Lower leg skin (tissue), 4 donors: ENCODE results near the gene PACS1. TPM values are rescaled to one million over a fixed set of nuclear protein-coding genes. Genes with fewer than 3 reads are reported as not detected.

Source experiments
- DNase-seq, 2 donors: peaks; one replicate each; pipeline ENCODE4 v3.0.0-alpha.2; 2019; ENCODE audit warnings: low spot score in 2 of 2
- H3K4me3 ChIP-seq: fragments of 200-600 bp; sonication (generic); 2 replicates; pipeline ENCODE4 v1.5.1; 2017; ENCODE audit warnings: mild to moderate bottlenecking, low read depth; ENCODE audit not compliant: poor library complexity, severe bottlenecking
- POLR2A ChIP-seq, 2 donors: fragments of 450-650 bp; IDR thresholded peaks; one replicate each; pipeline ENCODE4 v1.6.1; 2016 to 2017; ENCODE audit warnings: antibody characterized with exemption in 2 of 2, mild to moderate bottlenecking in 1 of 2, moderate library complexity in 1 of 2
- WGBS, 2 donors: methylation state at CpG; one replicate each; pipeline ENCODE4 v1.1.5; 2018; 5-methylcytosine and 5-hydroxymethylcytosine counted together
- intact Hi-C: fragments of 100-400 bp; cut with DNase I; formaldehyde crosslinking; loops from one replicate; pipeline ENCODE4 v1.15.0; 2023; ENCODE audit warnings: low total_unique reads
- total RNA-seq, 4 donors: library from RNA; depleted of rRNA; stranded (reverse); fragments of >200 nt; gene quantifications; one replicate each; pipeline ENCODE4 v1.1.0, GENCODE V29; 2016
- TF ChIP-seq, protein P1 (sequence below), 3 donors: fragments of 450-650 bp; IDR thresholded peaks; one replicate each; pipeline ENCODE4 v1.5.1; 2016; ENCODE audit warnings: antibody characterized with exemption in 3 of 3, mild to moderate bottlenecking in 3 of 3, moderate library complexity in 2 of 3

The PACS1 gene
- total RNA-seq, 4 donors from 2014 or later: 26.7 to 41.1 (median 32.4) TPM

DNA sequence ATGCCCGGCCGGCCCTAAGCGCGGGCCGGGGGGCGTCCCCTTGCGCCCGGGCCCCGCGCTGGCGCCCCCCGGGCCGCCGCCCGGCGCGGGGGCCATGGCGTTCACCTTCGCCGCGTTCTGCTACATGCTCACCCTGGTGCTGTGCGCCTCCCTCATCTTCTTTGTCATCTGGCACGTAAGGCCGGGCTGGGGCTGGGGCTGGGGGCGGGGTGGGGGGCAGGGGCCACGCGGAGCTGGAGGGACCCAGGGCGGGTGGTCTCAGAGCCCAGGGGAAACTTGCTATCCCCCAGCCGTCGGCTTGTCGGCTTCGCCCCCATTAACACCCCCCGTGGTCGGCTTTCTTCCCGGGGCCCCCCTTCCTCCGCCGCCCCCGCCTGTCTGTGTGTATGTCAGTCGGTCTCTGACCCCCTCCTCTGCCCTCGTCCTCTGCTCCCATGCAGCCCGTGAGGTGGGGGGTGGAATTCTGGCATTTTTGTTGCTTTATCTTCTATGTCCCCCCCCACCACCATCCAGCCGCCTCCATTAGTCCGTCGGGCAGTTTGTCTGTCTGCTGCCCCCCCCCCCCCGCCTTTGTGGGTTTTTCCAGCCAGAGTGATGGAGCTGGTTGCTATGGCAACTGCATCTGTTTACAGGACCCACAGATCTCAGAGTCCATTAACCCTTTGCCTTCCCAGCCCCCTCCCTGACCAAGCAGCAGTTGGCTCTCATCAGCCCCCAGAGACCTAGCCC, 208.5 kb downstream of the PACS1 start:
- no peak overlapping the region for H3K4me3 ChIP-seq
- intact Hi-C loops: no loop called here
- no peak for DNase-seq
- no peak for TF ChIP-seq POLR2A (IDR thresholded peaks at IDR 0.05)
- TF ChIP-seq, protein P1, sequence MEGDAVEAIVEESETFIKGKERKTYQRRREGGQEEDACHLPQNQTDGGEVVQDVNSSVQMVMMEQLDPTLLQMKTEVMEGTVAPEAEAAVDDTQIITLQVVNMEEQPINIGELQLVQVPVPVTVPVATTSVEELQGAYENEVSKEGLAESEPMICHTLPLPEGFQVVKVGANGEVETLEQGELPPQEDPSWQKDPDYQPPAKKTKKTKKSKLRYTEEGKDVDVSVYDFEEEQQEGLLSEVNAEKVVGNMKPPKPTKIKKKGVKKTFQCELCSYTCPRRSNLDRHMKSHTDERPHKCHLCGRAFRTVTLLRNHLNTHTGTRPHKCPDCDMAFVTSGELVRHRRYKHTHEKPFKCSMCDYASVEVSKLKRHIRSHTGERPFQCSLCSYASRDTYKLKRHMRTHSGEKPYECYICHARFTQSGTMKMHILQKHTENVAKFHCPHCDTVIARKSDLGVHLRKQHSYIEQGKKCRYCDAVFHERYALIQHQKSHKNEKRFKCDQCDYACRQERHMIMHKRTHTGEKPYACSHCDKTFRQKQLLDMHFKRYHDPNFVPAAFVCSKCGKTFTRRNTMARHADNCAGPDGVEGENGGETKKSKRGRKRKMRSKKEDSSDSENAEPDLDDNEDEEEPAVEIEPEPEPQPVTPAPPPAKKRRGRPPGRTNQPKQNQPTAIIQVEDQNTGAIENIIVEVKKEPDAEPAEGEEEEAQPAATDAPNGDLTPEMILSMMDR (IDR thresholded peaks at IDR 0.05): no peak
- 6 to 8% methylated on average over 20 to 23 of the region's 45 CpGs for WGBS, 2 donors

DNA sequence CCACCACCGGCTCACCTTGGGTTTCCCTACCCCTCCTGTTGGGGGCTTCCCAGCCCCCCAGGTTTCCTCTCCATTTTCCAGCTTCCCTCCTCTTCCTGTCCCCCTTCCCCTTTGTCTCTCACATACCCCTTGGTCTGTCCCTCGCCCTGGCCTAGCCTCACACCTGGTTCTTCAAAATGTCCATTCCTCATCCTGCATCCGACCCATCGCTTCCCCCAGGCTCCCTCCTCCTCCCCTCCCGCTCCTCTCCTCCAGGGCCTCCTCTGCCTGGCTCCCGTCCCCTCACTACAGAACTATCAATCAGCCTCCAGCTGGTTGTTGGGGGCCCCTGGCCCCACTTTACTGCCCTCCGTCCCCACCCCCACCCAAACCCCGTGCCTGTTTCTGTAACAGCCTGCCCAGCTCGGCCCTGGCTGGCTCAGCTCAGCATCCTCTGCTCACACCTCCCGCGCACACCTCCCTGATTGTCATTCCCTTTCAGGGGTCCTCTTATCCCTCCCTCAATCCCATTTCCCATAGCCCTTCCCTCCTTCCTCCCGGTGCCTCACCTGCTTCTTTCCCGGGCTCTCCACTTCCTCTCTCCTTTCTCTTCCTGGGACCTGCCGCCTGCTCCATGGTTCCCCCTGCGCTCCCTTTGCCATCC, 209.1 kb downstream of the PACS1 start:
- no peak for DNase-seq
- H3K4me3 ChIP-seq: no peak overlapping the region
- WGBS, 2 donors: 73% methylated on average over 15 of the region's 15 CpGs
- no peak for TF ChIP-seq POLR2A (IDR thresholded peaks at IDR 0.05)
- TF ChIP-seq, protein P1 (IDR thresholded peaks at IDR 0.05): no peak
- intact Hi-C loops: no loop called here

- intact Hi-C loops: no loop called here
- no peak for DNase-seq
- no peak for TF ChIP-seq POLR2A (IDR thresholded peaks at IDR 0.05)
- TF ChIP-seq, protein P1 (IDR thresholded peaks at IDR 0.05): no peak
- no peak overlapping the region for H3K4me3 ChIP-seq
- 67 to 80% methylated on average over 4 to 14 of the region's 14 CpGs for WGBS, 2 donors
Observed at GRCh38 chr11:66280428-66280827, 210.4 kb downstream of the PACS1 start.

GRCh38 chr11:66281001-66281400, 210.9 kb downstream of the PACS1 start:
- intact Hi-C loops: no loop called here
- 83 to 85% methylated on average over 6 of the region's 6 CpGs for WGBS, 2 donors
- DNase-seq: no peak
- TF ChIP-seq, protein P1 (IDR thresholded peaks at IDR 0.05): no peak
- TF ChIP-seq POLR2A (IDR thresholded peaks at IDR 0.05): no peak
- H3K4me3 ChIP-seq: no peak overlapping the region

- TF ChIP-seq, protein P1 (IDR thresholded peaks at IDR 0.05): no peak
- no peak for TF ChIP-seq POLR2A (IDR thresholded peaks at IDR 0.05)
- DNase-seq: no peak
- 39 to 43% methylated on average over 14 to 18 of the region's 20 CpGs for WGBS, 2 donors
- intact Hi-C loops: no loop called here
- no peak overlapping the region for H3K4me3 ChIP-seq
Observed at GRCh38 chr11:66281776-66282467, 211.8 kb downstream of the PACS1 start.
